HG02852 (cell line): ENCODE results near the gene RNF149.

Source experiments
- ATAC-seq: cut with Tn5 transposase; IDR thresholded peaks from one replicate; pipeline ENCODE4 v1.9.1; 2021; ENCODE audit warnings: mild to moderate bottlenecking, moderate library complexity; ENCODE audit not compliant: unreplicated experiment

The RNF149 gene

DNA sequence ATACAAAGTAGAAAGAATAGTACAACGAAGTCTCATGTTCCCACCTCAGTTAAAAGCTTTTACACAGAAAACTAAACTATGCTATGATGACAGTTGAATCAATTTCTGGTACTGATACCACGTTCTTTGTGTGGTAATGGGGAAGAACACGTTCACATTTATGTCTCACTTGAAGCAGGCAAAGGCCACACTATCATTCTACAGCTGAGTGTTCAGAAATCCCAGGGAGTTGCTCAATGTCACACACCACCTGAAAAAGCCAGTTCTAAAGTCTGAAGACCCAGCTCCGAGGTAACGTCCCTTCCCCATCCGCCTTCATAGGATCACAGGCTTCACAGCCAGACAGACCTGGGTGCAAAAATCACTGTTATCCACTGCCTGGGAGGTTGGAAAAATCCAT is 8.9 kb downstream of the RNF149 start:
- ATAC-seq = no peak

GRCh38 chr2:101297383-101297782 is 11.1 kb downstream of the RNF149 start:
- no peak for ATAC-seq

GRCh38 chr2:101296371-101296770 is 12.1 kb downstream of the RNF149 start:
- ATAC-seq = no peak

GRCh38 chr2:101295895-101296294 is 12.6 kb downstream of the RNF149 start:
- no peak for ATAC-seq

DNA sequence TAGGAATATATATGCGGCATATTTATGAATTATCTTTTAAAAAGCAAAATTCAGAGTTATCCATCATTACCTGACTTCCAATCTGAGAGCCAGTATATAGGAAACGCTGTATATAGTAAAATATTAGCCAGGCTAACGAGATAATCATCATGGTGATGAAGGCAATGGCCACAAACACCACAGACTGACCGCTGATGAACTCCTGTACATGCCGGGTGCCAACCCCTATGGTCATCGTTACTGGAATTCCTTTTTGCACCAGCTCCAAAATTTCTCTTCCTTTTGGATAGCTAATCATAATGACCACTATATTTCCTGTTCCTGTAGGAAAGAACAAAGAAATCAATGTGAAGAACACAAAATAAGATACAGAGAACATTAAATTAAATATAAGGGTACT is 13.6 kb downstream of the RNF149 start:
- ATAC-seq = no peak

DNA sequence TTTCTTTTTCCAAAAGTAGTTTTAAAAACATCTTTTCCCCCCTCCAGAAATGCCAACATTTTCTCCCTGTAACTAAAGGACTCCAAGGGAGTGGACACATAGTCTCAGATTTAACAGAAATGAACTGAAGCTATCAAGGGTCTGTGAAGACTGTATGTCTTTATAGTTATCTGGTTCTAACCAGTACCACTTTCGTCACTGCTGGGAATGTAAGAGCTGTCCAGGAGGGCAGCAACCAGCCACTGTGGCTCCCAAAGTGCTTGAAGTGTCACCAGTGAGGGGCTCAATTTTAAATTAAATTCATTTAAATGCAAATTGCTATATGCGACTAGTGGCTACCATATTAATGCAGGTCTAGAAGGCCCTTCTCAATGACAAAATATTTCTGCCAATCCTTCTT is 15.0 kb downstream of the RNF149 start:
- ATAC-seq = no peak

GRCh38 chr2:101291973-101292372 is 16.5 kb downstream of the RNF149 start:
- ATAC-seq = no peak

DNA sequence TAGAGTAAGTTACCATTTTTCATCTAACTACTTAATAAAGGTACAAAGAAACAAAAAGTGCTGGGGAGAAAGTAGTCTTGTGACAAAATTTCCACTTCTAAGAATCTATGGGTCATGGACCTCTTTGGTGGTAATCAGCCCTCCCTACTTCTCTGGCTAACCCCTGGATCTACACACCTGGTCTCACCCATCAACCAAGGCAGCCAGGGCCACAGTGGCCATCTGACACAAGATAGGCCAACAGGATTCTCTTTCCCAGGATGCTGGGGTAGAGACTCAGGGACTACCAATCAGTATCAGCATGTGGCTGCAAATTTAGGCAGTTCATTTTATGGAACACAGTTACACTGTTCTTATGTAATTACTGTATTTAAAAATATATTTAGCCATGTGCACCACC is 17.8 kb downstream of the RNF149 start:
- ATAC-seq = no peak

GRCh38 chr2:101287303-101287702 is 21.2 kb downstream of the RNF149 start:
- no peak for ATAC-seq

- no peak for ATAC-seq
Observed at GRCh38 chr2:101286684-101287083, 21.8 kb downstream of the RNF149 start.

DNA sequence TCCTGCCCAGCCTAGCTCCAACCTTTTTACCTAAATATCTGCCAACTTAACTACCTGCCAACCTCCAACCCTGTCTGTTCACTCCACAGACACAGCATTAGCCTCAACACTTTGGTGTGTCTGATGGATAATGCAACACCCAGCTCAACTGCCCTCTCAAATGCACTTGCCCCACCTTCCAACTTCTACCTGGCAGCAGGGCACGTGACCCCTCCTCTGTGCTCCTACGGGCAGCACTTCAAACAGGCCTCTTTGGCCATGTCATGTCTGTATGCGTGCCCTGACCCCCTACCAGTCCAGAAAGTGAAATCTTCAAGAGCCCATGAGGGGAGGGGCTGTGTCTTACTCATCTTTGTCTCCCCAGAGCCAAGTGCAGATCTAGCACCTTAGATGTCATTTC is 25.5 kb downstream of the RNF149 start:
- no peak for ATAC-seq

GRCh38 chr2:101281482-101281881 is 27.0 kb downstream of the RNF149 start:
- no peak for ATAC-seq

- ATAC-seq = no peak
Observed at GRCh38 chr2:101278925-101279324, 29.6 kb downstream of the RNF149 start.

DNA sequence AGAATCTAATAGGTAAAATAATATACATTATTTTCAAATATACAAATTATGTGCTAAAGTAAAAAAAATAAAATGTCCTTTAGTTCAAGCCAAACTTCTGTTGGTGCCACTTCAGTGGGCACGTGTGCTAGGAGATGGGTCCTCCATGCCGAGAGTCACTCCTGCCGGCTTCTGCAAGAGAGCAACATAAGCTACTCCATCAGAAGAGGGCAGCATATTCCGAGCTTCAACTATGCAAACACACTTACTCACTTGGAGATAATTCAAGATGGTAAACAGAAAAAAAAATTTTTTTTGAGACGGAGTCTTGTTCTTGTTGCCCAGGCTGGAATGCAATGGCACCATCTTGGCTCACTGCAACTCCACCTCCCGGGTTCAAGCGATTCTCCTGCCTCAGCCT is 31.4 kb downstream of the RNF149 start:
- ATAC-seq = no peak

DNA sequence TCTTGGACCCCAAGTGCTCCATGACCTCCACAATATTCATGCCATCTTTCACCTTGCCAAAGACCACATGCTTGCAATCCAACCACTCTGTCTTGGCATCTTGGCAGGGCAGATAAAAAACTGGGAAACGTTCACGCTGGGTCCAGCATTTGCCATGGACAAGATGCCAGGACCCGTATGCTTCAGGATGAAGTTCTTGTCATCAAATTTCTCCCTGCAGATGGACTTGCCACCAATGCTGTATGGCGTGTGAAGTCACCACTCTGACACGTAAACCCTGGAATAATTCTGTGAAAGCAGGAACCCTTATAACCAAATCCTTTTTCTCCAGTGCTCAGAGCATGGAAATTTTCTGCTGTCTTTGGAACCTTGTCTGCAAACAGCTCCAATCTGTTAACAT is 34.4 kb downstream of the RNF149 start:
- no peak for ATAC-seq

DNA sequence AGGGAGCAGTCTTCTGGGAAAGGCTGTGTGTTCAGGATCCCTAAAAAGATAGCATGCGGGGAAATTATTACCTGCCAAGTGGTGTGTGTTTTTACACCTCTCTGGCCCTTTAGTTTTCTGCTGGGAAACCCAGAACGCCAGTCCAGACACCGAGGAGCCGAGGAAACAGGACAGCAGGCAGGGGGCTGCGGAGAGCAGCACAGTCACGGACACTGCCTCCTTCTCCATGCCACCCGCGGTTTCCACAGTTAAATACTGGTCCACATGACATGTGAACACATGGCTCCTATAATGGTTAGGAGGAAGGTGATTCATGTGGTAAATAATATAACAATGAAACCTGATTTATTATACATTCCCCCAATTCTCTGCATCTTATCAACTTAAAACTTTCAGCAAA is 35.4 kb downstream of the RNF149 start:
- ATAC-seq = no peak

- ATAC-seq = peak; percentile 84
Observed at GRCh38 chr2:101272045-101272784, 36.3 kb downstream of the RNF149 start.

- ATAC-seq = no peak
Observed at GRCh38 chr2:101270700-101271259, 37.7 kb downstream of the RNF149 start.

DNA sequence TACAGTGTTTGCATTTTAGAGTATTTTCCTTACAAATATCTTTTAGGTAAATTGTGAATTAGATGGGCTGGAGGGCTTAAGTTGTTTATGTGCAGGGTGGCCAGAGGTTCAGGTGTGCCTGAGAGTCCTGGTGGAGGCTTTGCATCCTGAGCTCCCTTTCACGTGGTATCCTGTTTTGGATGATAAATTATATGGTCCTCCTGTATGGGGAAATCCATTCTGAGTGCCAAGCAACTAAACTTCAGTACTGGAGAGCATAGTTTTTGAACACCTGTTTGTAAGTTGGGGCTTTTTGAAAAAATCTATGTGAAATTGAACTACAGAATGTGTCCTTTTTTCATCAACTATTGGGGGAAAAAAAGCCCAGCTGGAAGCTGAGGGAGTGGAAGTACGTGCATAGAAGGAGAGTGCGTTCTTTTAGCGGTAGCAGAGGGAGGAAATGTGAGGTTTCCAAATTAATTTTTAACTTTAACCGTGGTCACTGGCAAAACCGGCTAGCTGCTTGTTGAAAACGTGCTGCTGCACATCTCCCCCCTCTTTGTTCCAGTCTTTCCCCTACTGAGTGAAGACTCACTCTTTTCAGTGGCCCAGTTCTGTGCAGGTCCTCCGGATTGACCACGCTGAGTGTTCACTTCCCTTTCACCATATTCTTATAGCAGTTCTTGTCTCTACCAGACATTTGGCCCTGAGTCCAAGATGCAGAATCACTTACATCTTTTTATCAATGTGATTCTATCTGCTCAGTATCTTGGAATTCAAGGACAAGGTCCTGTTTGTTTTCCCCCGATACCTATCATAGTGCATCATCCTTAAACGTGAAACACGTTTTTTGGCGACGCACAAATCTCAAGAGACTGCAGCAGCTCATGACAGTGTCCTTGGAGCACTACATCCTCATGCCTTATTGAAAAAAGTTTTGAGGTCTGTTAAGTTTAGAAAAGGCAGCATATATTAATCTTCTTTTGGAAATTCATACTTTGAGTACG is 40.5 kb downstream of the RNF149 start:
- ATAC-seq = no peak

GRCh38 chr2:101265893-101266499 is 42.5 kb downstream of the RNF149 start:
- no peak for ATAC-seq

- no peak for ATAC-seq
Observed at GRCh38 chr2:101264360-101264939, 44.1 kb downstream of the RNF149 start.
